SK-N-MC (cell line): ENCODE results near the gene MYCBPAP.

Experiments
- EZH2 ChIP-seq: fragments of 200-600 bp; sonication (generic); IDR thresholded peaks from one replicate; pipeline ENCODE4 v1.6.1; 2017; ENCODE audit warnings: antibody characterized with exemption
- FOXP2 ChIP-seq: optimal IDR thresholded peaks from 2 replicates; pipeline ENCODE3; 2011; ENCODE audit warnings: mild to moderate bottlenecking, moderate library complexity; ENCODE audit not compliant: insufficient read depth; ENCODE audit errors: extremely low read length, control extremely low read depth
- POLR2AphosphoS5 ChIP-seq: IDR thresholded peaks from 2 replicates; pipeline ENCODE4 v1.6.1; 2012; ENCODE audit warnings: mild to moderate bottlenecking, low read depth, low read length, borderline replicate concordance

GRCh38 chr17:50502301-50502990 lies 5.8 kb upstream of the MYCBPAP start:
- no peak for TF ChIP-seq POLR2AphosphoS5
- no peak for TF ChIP-seq FOXP2
- TF ChIP-seq EZH2 = no peak
